Tibial nerve (tissue), 4 donors: ENCODE measurements around the gene CDK2. TPM values are rescaled to one million over a fixed set of nuclear protein-coding genes. Genes with fewer than 3 reads are reported as not detected.
A peak's percentile ranks its signal among the peaks of the same experiment; 100 is the strongest.

Experiments used
- DNase-seq, 2 donors: peaks; one replicate each; pipeline ENCODE4 v3.0.0-alpha.2; 2019; ENCODE audit warnings: low spot score in 2 of 2
- H3K27ac ChIP-seq, 4 donors: fragments of 200-600 bp; sonication (generic) in 3 of 4; one replicate each; pipeline ENCODE4 v1.5.1; 2017 to 2019; ENCODE audit warnings: mild to moderate bottlenecking in 1 of 4
- H3K27me3 ChIP-seq, 2 donors: fragments of 200-600 bp; sonication (generic) in 1 of 2; one replicate each; pipeline versions ENCODE4 v1.5.1 to v1.6.0; 2017 to 2019
- H3K36me3 ChIP-seq, 3 donors: fragments of 200-600 bp; sonication (generic); one replicate each; pipeline ENCODE4 v1.5.1; 2018 to 2019
- H3K4me1 ChIP-seq, 4 donors: fragments of 200-600 bp; sonication (generic) in 3 of 4; one replicate each; pipeline ENCODE4 v1.5.1; 2017 to 2019
- H3K4me3 ChIP-seq, 4 donors: fragments of 200-600 bp; sonication (generic) in 3 of 4; one replicate each; pipeline ENCODE4 v1.5.1; 2017 to 2019; ENCODE audit warnings: mild to moderate bottlenecking in 1 of 4, moderate library complexity in 1 of 4
- H3K9me3 ChIP-seq, 4 donors: fragments of 200-600 bp; sonication (generic) in 3 of 4; one replicate each; pipeline ENCODE4 v1.5.1; 2017 to 2019
- EP300 ChIP-seq, 2 donors: sonication (generic); formaldehyde crosslinking; IDR thresholded peaks; one replicate each; pipeline ENCODE4 v1.6.1; 2017; ENCODE audit warnings: antibody characterized with exemption in 2 of 2, mild to moderate bottlenecking in 1 of 2
- POLR2A ChIP-seq, 2 donors: fragments of 450-650 bp; IDR thresholded peaks; one replicate each; pipeline ENCODE4 v1.6.1; 2017; ENCODE audit warnings: antibody characterized with exemption in 2 of 2, mild to moderate bottlenecking in 2 of 2, moderate library complexity in 2 of 2
- WGBS, 2 donors: methylation state at CpG; one replicate each; pipeline ENCODE4 v1.1.5; 2018; 5-methylcytosine and 5-hydroxymethylcytosine counted together
- total RNA-seq, 4 donors: library from RNA; depleted of rRNA; stranded (reverse); fragments of >200 nt; gene quantifications; one replicate each; pipeline ENCODE4 v1.1.0, GENCODE V29; 2016
- TF ChIP-seq, protein P1 (sequence below), 5 experiments: fragments of 200-600 bp in 3 of 5; fragments of 450-650 bp in 2 of 5; sonication (generic) in 3 of 5; IDR thresholded peaks; one replicate each; pipeline ENCODE4 v1.5.1; 2016 to 2019; ENCODE audit warnings: antibody characterized with exemption in 5 of 5, mild to moderate bottlenecking in 3 of 5, moderate library complexity in 2 of 5

CDK2 gene
- total RNA-seq, 4 donors from 2014 or later: 10.3 to 22.2 (median 13.8) TPM

DNA sequence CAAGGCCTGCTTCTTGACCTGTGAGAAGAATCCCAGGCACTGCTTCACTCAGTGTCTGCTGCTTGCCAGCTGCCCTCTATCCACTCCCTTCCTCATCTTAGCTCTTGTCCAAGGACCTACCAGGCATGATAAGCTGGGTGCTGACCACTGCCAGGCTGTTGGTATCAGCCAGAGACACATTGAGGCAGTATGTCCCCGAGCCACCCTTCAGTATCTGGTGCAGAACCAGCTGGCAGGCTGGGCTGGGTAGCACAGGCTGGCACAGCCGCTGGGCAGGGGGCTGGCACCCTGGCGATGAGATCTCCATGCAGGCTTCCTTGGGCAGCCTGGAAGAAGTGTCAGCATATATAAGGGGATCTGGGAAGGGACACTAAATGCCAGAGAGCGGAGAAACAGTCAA, 11.3 kb upstream of the CDK2 start:
- H3K4me1 ChIP-seq: no peaks in the 10 kb centered on the region
- TF ChIP-seq, protein P1, sequence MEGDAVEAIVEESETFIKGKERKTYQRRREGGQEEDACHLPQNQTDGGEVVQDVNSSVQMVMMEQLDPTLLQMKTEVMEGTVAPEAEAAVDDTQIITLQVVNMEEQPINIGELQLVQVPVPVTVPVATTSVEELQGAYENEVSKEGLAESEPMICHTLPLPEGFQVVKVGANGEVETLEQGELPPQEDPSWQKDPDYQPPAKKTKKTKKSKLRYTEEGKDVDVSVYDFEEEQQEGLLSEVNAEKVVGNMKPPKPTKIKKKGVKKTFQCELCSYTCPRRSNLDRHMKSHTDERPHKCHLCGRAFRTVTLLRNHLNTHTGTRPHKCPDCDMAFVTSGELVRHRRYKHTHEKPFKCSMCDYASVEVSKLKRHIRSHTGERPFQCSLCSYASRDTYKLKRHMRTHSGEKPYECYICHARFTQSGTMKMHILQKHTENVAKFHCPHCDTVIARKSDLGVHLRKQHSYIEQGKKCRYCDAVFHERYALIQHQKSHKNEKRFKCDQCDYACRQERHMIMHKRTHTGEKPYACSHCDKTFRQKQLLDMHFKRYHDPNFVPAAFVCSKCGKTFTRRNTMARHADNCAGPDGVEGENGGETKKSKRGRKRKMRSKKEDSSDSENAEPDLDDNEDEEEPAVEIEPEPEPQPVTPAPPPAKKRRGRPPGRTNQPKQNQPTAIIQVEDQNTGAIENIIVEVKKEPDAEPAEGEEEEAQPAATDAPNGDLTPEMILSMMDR (IDR thresholded peaks at IDR 0.05): no peak
- TF ChIP-seq POLR2A (IDR thresholded peaks at IDR 0.05) (no peak), EP300 (IDR thresholded peaks at IDR 0.05) (no peak)
- no peak overlapping the region for H3K4me3 ChIP-seq
- H3K27me3 ChIP-seq: no peaks in the 10 kb centered on the region
- no peaks in the 10 kb centered on the region for H3K9me3 ChIP-seq
- H3K36me3 ChIP-seq: peaks cover 0 to 45% (median 10%) of the 10 kb centered on the region in 3 donors
- H3K27ac ChIP-seq: no peak overlapping the region
- 83 to 85% methylated on average over 4 of the region's 4 CpGs for WGBS, 2 donors
- no peak for DNase-seq

GRCh38 chr12:55955800-55956508, 10.7 kb upstream of the CDK2 start:
- no peak overlapping the region for H3K27ac ChIP-seq
- H3K4me3 ChIP-seq: no peak overlapping the region
- H3K9me3 ChIP-seq: no peaks in the 10 kb centered on the region
- 82 to 89% methylated on average over 6 of the region's 6 CpGs for WGBS, 2 donors
- no peaks in the 10 kb centered on the region for H3K4me1 ChIP-seq
- peaks cover 0 to 43% (median 10%) of the 10 kb centered on the region in 3 donors for H3K36me3 ChIP-seq
- DNase-seq: no peak
- TF ChIP-seq, protein P1 (IDR thresholded peaks at IDR 0.05): peak in 1 of 5 experiments; percentile 13
- TF ChIP-seq EP300 (IDR thresholded peaks at IDR 0.05): no peak
- H3K27me3 ChIP-seq: no peaks in the 10 kb centered on the region

DNA sequence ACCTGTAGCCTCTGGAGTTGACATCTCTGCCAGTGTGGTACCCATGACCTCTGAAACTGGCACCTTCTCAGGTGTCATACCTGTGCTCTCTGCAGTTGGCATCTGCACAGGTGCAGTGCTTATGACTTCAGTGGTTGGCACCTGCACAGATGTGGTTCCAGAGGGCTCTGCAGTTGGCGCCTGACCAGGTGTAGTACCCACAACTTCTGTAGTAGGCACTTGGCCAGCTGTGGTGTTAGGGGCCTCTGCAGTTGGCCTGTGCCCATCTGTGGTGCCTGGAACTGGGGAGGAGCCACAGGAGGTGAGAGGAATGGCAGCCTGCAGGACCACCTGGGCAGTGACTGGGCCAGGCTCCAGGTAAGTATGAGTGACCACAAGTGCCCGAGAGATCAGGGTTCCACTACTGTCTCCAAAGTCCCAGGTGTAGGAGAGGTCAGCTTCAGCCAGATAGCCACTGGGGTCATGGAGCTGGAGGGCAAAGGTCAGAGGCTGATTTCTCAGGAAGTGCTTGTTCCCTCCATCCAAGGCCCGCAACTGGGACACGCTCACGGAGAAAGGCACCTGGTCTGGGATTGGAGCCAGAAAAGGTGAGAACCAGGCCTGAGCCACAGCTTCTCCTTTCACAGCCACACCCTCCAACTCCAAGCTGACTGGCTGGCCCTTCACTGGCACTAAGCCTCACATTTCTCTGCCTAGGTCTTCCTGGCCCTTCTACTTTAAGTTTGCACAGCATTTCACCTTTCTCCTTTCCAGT, 9.3 kb upstream of the CDK2 start:
- DNase-seq: no peak
- H3K9me3 ChIP-seq: no peaks in the 10 kb centered on the region
- no peaks in the 10 kb centered on the region for H3K4me1 ChIP-seq
- no peak overlapping the region for H3K27ac ChIP-seq
- no peak for TF ChIP-seq EP300 (IDR thresholded peaks at IDR 0.05)
- TF ChIP-seq POLR2A (IDR thresholded peaks at IDR 0.05): no peak
- TF ChIP-seq, protein P1 (IDR thresholded peaks at IDR 0.05): no peak
- no peak overlapping the region for H3K4me3 ChIP-seq
- no peaks in the 10 kb centered on the region for H3K27me3 ChIP-seq
- 80 to 85% methylated on average over 4 to 5 of the region's 5 CpGs for WGBS, 2 donors
- peaks cover 0 to 29% (median 5%) of the 10 kb centered on the region in 3 donors for H3K36me3 ChIP-seq

- no peak overlapping the region for H3K4me3 ChIP-seq
- H3K27ac ChIP-seq: no peak overlapping the region
- no peak for DNase-seq
- H3K4me1 ChIP-seq: peaks cover 0 to 23% (median 7%) of the 10 kb centered on the region in 4 donors
- no peaks in the 10 kb centered on the region for H3K27me3 ChIP-seq
- H3K9me3 ChIP-seq: no peaks in the 10 kb centered on the region
- TF ChIP-seq, protein P1 (IDR thresholded peaks at IDR 0.05): no peak
- TF ChIP-seq POLR2A (IDR thresholded peaks at IDR 0.05) (no peak), EP300 (IDR thresholded peaks at IDR 0.05) (no peak)
- 81 to 91% methylated on average over 2 of the region's 2 CpGs for WGBS, 2 donors
- no peaks in the 10 kb centered on the region for H3K36me3 ChIP-seq
Measured at GRCh38 chr12:55963760-55964159, 2.9 kb upstream of the CDK2 start.

GRCh38 chr12:55965240-55965639, 1.4 kb upstream of the CDK2 start:
- Histone ChIP-seq H3K27me3 (no peaks in the 10 kb centered on the region), H3K4me1 (peaks cover 0 to 23% (median 7%) of the 10 kb centered on the region in 4 donors), H3K27ac (no peak overlapping the region), H3K9me3 (no peaks in the 10 kb centered on the region), H3K4me3 (no peak overlapping the region), H3K36me3 (peaks cover 0 to 6% (median 0%) of the 10 kb centered on the region in 3 donors)
- TF ChIP-seq EP300 (IDR thresholded peaks at IDR 0.05) (no peak), POLR2A (IDR thresholded peaks at IDR 0.05) (no peak)
- TF ChIP-seq, protein P1 (IDR thresholded peaks at IDR 0.05): no peak
- WGBS, 2 donors: 53 to 55% methylated on average over 5 of the region's 5 CpGs
- DNase-seq: no peak
